HepG2 (cell line): ENCODE data around the gene ZDHHC8. TPM values are rescaled to one million over a fixed set of nuclear protein-coding genes. Genes with fewer than 3 reads are reported as not detected.
A peak's percentile ranks its signal among the peaks of the same experiment; 100 is the strongest.

ENCODE experiments used
- KLF15 ChIP-seq: sonication (generic); formaldehyde crosslinking; IDR thresholded peaks from 2 replicates; pipeline ENCODE4 v1.8.1; 2023; ENCODE audit warnings: borderline replicate concordance, mild to moderate bottlenecking, inconsistent platforms, missing genetic modification reagents, mixed read lengths
- MYNN ChIP-seq: sonication (generic); formaldehyde crosslinking; IDR thresholded peaks from 2 replicates; pipeline ENCODE4 v1.4.0; 2020; ENCODE audit warnings: mild to moderate bottlenecking, low read depth, missing genetic modification reagents
- NONO ChIP-seq, 2 experiments: fragments of 450-650 bp in 1 of 2; sonication (generic) in 1 of 2; formaldehyde crosslinking in 1 of 2; IDR thresholded peaks in 1 of 2; conservative IDR thresholded peaks in 1 of 2; 2 replicates each; pipeline versions ENCODE4 v1.6.1 to v1.8.0; 2017 to 2022; ENCODE audit warnings: mild to moderate bottlenecking in 1 of 2, missing genetic modification reagents in 1 of 2, moderate library complexity in 1 of 2
- PATZ1 ChIP-seq: sonication (generic); formaldehyde crosslinking; IDR thresholded peaks from 2 replicates; pipeline ENCODE4 v1.4.0; 2020; ENCODE audit warnings: missing genetic modification reagents
- RNF219 ChIP-seq: sonication (generic); formaldehyde crosslinking; IDR thresholded peaks from 2 replicates; pipeline ENCODE4 v1.5.0; 2020; ENCODE audit warnings: mild to moderate bottlenecking, missing genetic modification reagents
- SAP130 ChIP-seq: IDR thresholded peaks from 2 replicates; pipeline ENCODE4 v1.6.1; 2016; ENCODE audit warnings: low read depth
- SMYD3 ChIP-seq: sonication (generic); formaldehyde crosslinking; IDR thresholded peaks from 2 replicates; pipeline ENCODE4 v1.8.1; 2023; ENCODE audit warnings: mild to moderate bottlenecking, missing genetic modification reagents
- YEATS4 ChIP-seq: sonication (generic); formaldehyde crosslinking; IDR thresholded peaks from 2 replicates; pipeline ENCODE4 v1.4.0; 2020; ENCODE audit warnings: missing genetic modification reagents, borderline replicate concordance
- ZBTB40 ChIP-seq, 2 experiments: fragments of 450-650 bp in 1 of 2; sonication (generic) in 1 of 2; formaldehyde crosslinking in 1 of 2; IDR thresholded peaks; 2 replicates each; pipeline versions ENCODE4 v1.6.1 to v1.8.0; 2016 to 2022; ENCODE audit warnings: antibody characterized with exemption in 1 of 2, mild to moderate bottlenecking in 1 of 2, missing genetic modification reagents in 1 of 2
- ZNF124 ChIP-seq: sonication (generic); formaldehyde crosslinking; IDR thresholded peaks from 2 replicates; pipeline ENCODE4 v1.4.0; 2020; ENCODE audit warnings: missing genetic modification reagents
- ZNF496 ChIP-seq: sonication (generic); formaldehyde crosslinking; IDR thresholded peaks from 2 replicates; pipeline ENCODE4 v1.8.1; 2023; ENCODE audit warnings: mild to moderate bottlenecking, moderate library complexity, missing genetic modification reagents; ENCODE audit not compliant: insufficient replicate concordance
- ZNF75D ChIP-seq: sonication (generic); formaldehyde crosslinking; IDR thresholded peaks from 2 replicates; pipeline ENCODE4 v1.8.1; 2023; ENCODE audit warnings: missing genetic modification reagents, mild to moderate bottlenecking, borderline replicate concordance
- ZNF788 ChIP-seq: sonication (generic); formaldehyde crosslinking; IDR thresholded peaks from 2 replicates; pipeline ENCODE4 v1.5.0; 2020; ENCODE audit warnings: mild to moderate bottlenecking, missing genetic modification reagents, borderline replicate concordance
- ZSCAN22 ChIP-seq: sonication (generic); formaldehyde crosslinking; IDR thresholded peaks from 2 replicates; pipeline ENCODE4 v1.4.0; 2020; ENCODE audit warnings: mild to moderate bottlenecking, missing genetic modification reagents
- polyA plus RNA-seq, 8 experiments: library from polyadenylated mRNA; depleted of rRNA in 3 of 8; stranded (reverse) in 7 of 8; unstranded in 1 of 8; fragments of >200 nt; fragmentation: Illumina TruSeq in 4 of 8; extraction: Trizol in 4 of 8; gene quantifications; 2 replicates each; pipeline versions ENCODE4 v1.2.1 to v1.2.3, GENCODE V29; 2011 to 2016; ENCODE audit warnings: low read depth in 4 of 8, missing spikeins in 1 of 8, mixed read lengths in 1 of 8; ENCODE audit not compliant: insufficient read depth in 1 of 8
- total RNA-seq, 5 experiments: library from RNA; depleted of rRNA; stranded (reverse); fragments of >200 nt; fragmentation: Illumina TruSeq; extraction: Trizol; gene quantifications; 2 replicates each; pipeline ENCODE4 v1.2.3, GENCODE V29; 2016; ENCODE audit warnings: low read depth in 1 of 5

Gene ZDHHC8
- total and polyA plus RNA-seq, 2 of the 13 experiments (the other 11 are each of a cell fraction or from before 2014, with no cell fraction given) = 7.5 to 21.3 TPM

GRCh38 chr22:20130731-20131596 is 640 bp upstream of the ZDHHC8 start (continued):
- no peak for TF ChIP-seq RNF219 (CRISPR knock-in tag)
- TF ChIP-seq PATZ1 = peak; percentile 94
- no peak for TF ChIP-seq KLF15 (CRISPR knock-in tag)
- TF ChIP-seq ZBTB40 (IDR thresholded peaks at IDR 0.05) = no peak
- TF ChIP-seq ZBTB40 (CRISPR knock-in tag; IDR thresholded peaks at IDR 0.05) = 0 out of 2 replicates have a peak, but pooled peaks have one; percentile 19
- TF ChIP-seq MYNN = no peak
- TF ChIP-seq ZSCAN22 (CRISPR knock-in tag) = no peak
- TF ChIP-seq SAP130 (CRISPR knock-in tag) = peak; percentile 58; the same call in 1 of the 2 replicates
- no peak for TF ChIP-seq ZNF496 (CRISPR knock-in tag)
- no peak for TF ChIP-seq ZNF75D (CRISPR knock-in tag)
- TF ChIP-seq ZNF788 (CRISPR knock-in tag) = peak; percentile 25; the same call in 1 of the 2 replicates
- no peak for TF ChIP-seq SMYD3 (CRISPR knock-in tag)
- TF ChIP-seq NONO (IDR thresholded peaks at IDR 0.05) = no peak
- TF ChIP-seq NONO (CRISPR knock-in tag; conservative IDR thresholded peaks at IDR 0.05) = no peak
- no peak for TF ChIP-seq ZNF124 (CRISPR knock-in tag)
- TF ChIP-seq YEATS4 (CRISPR knock-in tag) = 0 out of 2 replicates have a peak, but pooled peaks have one; percentile 11
